ENCODE data around the gene PRSS56. TPM values are rescaled to one million over a fixed set of nuclear protein-coding genes. Genes with fewer than 3 reads are reported as not detected.

PRSS56 gene
- total and polyA plus RNA-seq, 2 of the 13 experiments (the other 11 are each of a cell fraction or from before 2014, with no cell fraction given): not detected

DNA sequence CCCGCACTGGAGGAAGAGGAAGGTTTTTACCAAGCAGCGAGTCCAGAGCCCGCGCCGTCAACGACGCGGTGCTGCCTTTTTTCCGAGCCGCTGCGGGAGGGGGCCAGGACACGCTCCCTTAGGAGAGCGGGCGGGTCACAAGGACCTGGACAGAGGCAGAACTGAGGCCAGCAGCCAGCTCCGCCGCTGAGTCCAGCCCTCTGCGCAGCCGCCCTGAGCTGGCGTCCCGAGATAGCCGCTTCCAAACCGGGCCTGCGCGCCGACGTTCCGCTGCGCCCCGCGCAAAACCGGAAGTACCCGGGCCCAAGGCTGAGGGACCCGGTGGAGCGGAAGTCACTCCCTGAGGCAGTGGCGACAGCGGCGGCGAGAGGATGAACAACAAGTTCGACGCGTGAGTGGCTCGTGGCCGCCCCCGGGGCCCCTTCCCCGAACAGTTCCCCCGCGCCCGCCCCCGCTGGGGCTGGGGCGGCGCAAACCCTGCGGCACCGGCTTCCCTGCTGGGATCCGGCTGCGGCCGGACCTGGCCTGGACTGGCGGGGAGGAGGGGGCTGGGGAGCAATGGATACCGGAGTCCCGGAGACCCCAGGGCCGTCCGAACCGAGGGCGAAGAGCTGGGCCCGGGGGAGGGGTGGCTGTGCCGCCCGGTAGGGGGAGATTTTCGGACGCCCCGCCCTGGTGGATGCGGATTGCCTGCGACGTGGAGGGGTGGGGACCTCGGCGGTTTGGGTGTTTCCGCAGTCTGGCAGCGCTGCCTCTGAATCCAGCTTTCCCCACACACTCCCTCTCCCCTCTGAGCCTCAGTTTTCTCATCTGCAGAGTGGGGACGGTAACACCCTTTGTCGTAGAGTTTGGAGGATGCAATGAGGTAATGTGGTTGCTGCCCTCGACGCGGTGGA lies 30.4 kb downstream of the PRSS56 start, which contains the start of the genes EIF4E2 and TIGD1 (continued):
- TF ChIP-seq ZHX2 (IDR thresholded peaks at IDR 0.05; ENCODE audit: low read depth) (peak; percentile 91), ZHX2 (CRISPR knock-in tag; IDR thresholded peaks at IDR 0.05; ENCODE audit: borderline replicate concordance) (peak; percentile 98), ZNF746 (CRISPR knock-in tag; IDR thresholded peaks at IDR 0.05) (peak; percentile 96), ZNF224 (CRISPR knock-in tag; IDR thresholded peaks at IDR 0.05) (peak; percentile 99), SNAI1 (CRISPR knock-in tag; IDR thresholded peaks at IDR 0.05; ENCODE audit: borderline replicate concordance) (peak; percentile 98), MYC (CRISPR knock-in tag; IDR thresholded peaks at IDR 0.05; ENCODE audit: borderline replicate concordance) (peak; percentile 99), ZFP36L1 (CRISPR knock-in tag; IDR thresholded peaks at IDR 0.05) (peak; percentile 100), DDIT3 (CRISPR knock-in tag; IDR thresholded peaks at IDR 0.05) (no peak), ATF5 (CRISPR knock-in tag; IDR thresholded peaks at IDR 0.05; ENCODE audit: low read depth) (peak; percentile 98), CEBPB (IDR thresholded peaks at IDR 0.05; ENCODE audit: borderline replicate concordance, low read depth, low read length) (no peak; the same call in 1 of the 2 replicates), SIN3B (IDR thresholded peaks at IDR 0.05; ENCODE audit: low read length) (peak; percentile 61; the same call in 1 of the 2 replicates), AFF4 (CRISPR knock-in tag; IDR thresholded peaks at IDR 0.05) (peak; percentile 45; the same call in 1 of the 2 replicates), ZNF160 (CRISPR knock-in tag; IDR thresholded peaks at IDR 0.05) (peak; percentile 98), ESRRA (CRISPR knock-in tag; IDR thresholded peaks at IDR 0.05; ENCODE audit: low read depth) (peak; percentile 93), HMG20A (CRISPR knock-in tag; IDR thresholded peaks at IDR 0.05; ENCODE audit: borderline replicate concordance) (peak; percentile 65; the same call in 1 of the 2 replicates), SIX1 (CRISPR knock-in tag; IDR thresholded peaks at IDR 0.05; ENCODE audit: borderline replicate concordance) (peak; percentile 3; the same call in 1 of the 2 replicates), MLLT10 (CRISPR knock-in tag; IDR thresholded peaks at IDR 0.05) (no peak; the same call in 1 of the 2 replicates), CCAR2 (optimal IDR thresholded peaks at IDR 0.05; ENCODE audit: low read depth, low read length) (peak; percentile 83)

Measured in HepG2 (cell line).